K562 treated with DMSO at 1 percent for 4 hours (cell line): ENCODE data around the gene CEACAM7. TPM values are rescaled to one million over a fixed set of nuclear protein-coding genes. Genes with fewer than 3 reads are reported as not detected.

ENCODE experiments used
- total RNA-seq: library from RNA; unstranded; fragments of 300-600 nt; gene quantifications from 2 replicates; pipeline ENCODE4 v1.2.3, GENCODE V29; 2022; ENCODE audit not compliant: insufficient read depth

Gene CEACAM7
- total RNA-seq = not detected in 2 replicates

DNA sequence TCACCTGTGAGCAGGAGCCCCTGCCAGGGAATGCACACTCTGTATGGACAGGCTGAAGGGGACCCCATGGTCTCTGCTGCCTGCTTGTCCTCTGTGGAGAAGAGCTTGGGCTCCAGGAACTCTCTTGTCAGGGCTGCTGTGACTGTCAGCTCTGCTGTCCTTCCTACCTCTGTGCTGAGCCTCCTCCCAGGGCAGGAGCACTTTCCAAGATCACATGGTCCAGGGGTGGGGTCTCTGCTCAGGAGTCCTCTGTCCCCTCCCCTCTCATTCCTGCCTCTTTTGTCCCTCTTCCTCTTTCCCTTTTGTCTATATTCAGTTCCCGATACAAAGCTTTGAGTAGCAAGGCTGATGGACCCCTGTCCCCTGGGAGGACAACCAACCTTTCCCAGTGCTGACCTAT lies at the start of gene CEACAM7:
TSS of gene CEACAM7 (minus strand) at position 173 of the 400 bp plus-strand sequence. CDS start at position 68, 105 bp downstream.

DNA sequence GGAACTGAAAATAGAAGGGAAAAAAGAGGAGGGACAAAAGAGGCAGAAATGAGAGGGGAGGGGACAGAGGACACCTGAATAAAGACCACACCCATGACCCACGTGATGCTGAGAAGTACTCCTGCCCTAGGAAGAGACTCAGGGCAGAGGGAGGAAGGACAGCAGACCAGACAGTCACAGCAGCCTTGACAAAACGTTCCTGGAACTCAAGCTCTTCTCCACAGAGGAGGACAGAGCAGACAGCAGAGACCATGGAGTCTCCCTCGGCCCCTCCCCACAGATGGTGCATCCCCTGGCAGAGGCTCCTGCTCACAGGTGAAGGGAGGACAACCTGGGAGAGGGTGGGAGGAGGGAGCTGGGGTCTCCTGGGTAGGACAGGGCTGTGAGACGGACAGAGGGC lies 20.4 kb upstream of the CEACAM7 start, which contains the start of gene CEACAM5:
TSS of gene CEACAM5 (plus strand) at position 146 of the 400 bp plus-strand sequence. CDS start at position 252, 106 bp downstream.

DNA sequence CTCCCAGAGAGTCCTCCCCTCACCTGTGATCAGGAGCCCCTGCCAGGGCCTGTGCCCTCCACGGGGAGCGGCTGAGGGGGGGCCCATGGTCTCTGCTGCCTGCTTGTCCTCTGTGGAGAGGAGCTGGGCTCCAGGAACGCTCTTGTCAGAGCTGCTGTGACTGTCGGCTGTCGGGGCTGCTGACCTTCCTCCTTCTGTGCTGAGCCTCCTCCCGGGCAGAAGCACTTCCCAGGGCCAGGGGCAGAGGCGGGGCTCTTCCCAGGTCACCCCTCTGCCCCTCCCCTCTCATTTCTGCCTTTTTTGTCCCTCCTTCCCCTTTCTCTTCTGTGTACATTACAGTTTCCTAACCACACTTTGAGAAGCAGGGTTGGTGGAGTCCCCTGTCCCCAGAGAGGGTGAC lies 61.2 kb downstream of the CEACAM7 start, which contains the start of gene CEACAM4:
TSS of gene CEACAM4 (minus strand) at position 198 of the 400 bp plus-strand sequence. CDS start at position 87, 111 bp downstream.

Other genes starting within 250 kb of the CEACAM7 start
- 70.4 and 74.3 TPM in 2 replicates for gene DMAC2, start 248.4 kb downstream of the CEACAM7 start, total RNA-seq
- gene ERICH4, start 245.1 kb downstream of the CEACAM7 start, total RNA-seq = not detected in 2 replicates
- gene CEACAM21, start 112.1 kb downstream of the CEACAM7 start, total RNA-seq = 0.75 and 4.0 TPM in 2 replicates
- not detected in 2 replicates for gene CEACAM4, start 61.2 kb downstream of the CEACAM7 start, total RNA-seq
- not detected in 2 replicates for gene CEACAM5, start 20.4 kb upstream of the CEACAM7 start, total RNA-seq
- gene CEACAM6, start 67.3 kb upstream of the CEACAM7 start, total RNA-seq = not detected in 2 replicates
- gene CEACAM3, start 108.3 kb upstream of the CEACAM7 start, total RNA-seq = not detected in 2 replicates
- gene LYPD4, start 156.4 kb upstream of the CEACAM7 start, total RNA-seq = not detected in 2 replicates
- gene DMRTC2, start 156.8 kb upstream of the CEACAM7 start, total RNA-seq = not detected in 2 replicates
- 3,874 and 4,098 TPM in 2 replicates for gene RPS19, start 172.0 kb upstream of the CEACAM7 start, total RNA-seq
- not detected in 2 replicates for gene CD79A, start 189.0 kb upstream of the CEACAM7 start, total RNA-seq
- gene ARHGEF1, start 194.9 kb upstream of the CEACAM7 start, total RNA-seq = 86.5 and 102 TPM in 2 replicates
- gene ERFL, start 240.2 kb upstream of the CEACAM7 start, total RNA-seq = 0.83 and 0.90 TPM in 2 replicates